ENCODE data around the gene HHAT. TPM values are rescaled to one million over a fixed set of nuclear protein-coding genes. Genes with fewer than 3 reads are reported as not detected.

The HHAT gene
- total RNA-seq, 4 donors from 2014 or later, result 2.2 to 11.6 (median 7.3) TPM

- 28% methylated on average over 1 of the region's 1 CpG; no CpG with 5 or more reads in 1 of the 2 donors for WGBS, 2 donors (ENCODE audit: low coverage in 1 of 2)
- Histone ChIP-seq H3K4me3 (no peak overlapping the region), H3K4me1 (no peaks in the 10 kb centered on the region), H3K36me3 (no peaks in the 10 kb centered on the region), H3K27me3 (no peaks in the 10 kb centered on the region), H3K9me3 (no peaks in the 10 kb centered on the region), H3K27ac (no peak overlapping the region)
- no peak for TF ChIP-seq EP300 (IDR thresholded peaks at IDR 0.05; ENCODE audit: low read depth)
- TF ChIP-seq CTCF (IDR thresholded peaks at IDR 0.05), result no peak
- TF ChIP-seq POLR2AphosphoS5 (IDR thresholded peaks at IDR 0.05), result no peak
- TF ChIP-seq POLR2A (IDR thresholded peaks at IDR 0.05), result no peak
- intact Hi-C loops (cut with DNase I; ENCODE audit: low total_unique reads), result no loop called here
- in situ Hi-C loops (cut with MboI; ENCODE audit: low pct_ligation_motif_present in 1 of 4, low pct_unique_long_range_greater_than_20kb in 1 of 4, low sequenced_read_pairs in 3 of 4), result no loop called here
- no peak for DNase-seq
Observed at GRCh38 chr1:210617293-210617692, 288.6 kb downstream of the HHAT start.

GRCh38 chr1:210618369-210618768 is 289.7 kb downstream of the HHAT start:
- Histone ChIP-seq H3K4me1 (no peaks in the 10 kb centered on the region), H3K27ac (no peak overlapping the region), H3K4me3 (no peak overlapping the region), H3K27me3 (no peaks in the 10 kb centered on the region), H3K36me3 (no peaks in the 10 kb centered on the region), H3K9me3 (no peaks in the 10 kb centered on the region)
- in situ Hi-C loops (cut with MboI; ENCODE audit: low pct_ligation_motif_present in 1 of 4, low pct_unique_long_range_greater_than_20kb in 1 of 4, low sequenced_read_pairs in 3 of 4), result no loop called here
- intact Hi-C loops (cut with DNase I; ENCODE audit: low total_unique reads), result no loop called here
- DNase-seq, result no peak
- 66 to 91% methylated on average over 4 to 5 of the region's 5 CpGs for WGBS, 2 donors (ENCODE audit: low coverage in 1 of 2)
- TF ChIP-seq CTCF (IDR thresholded peaks at IDR 0.05) (no peak), EP300 (IDR thresholded peaks at IDR 0.05; ENCODE audit: low read depth) (no peak), POLR2AphosphoS5 (IDR thresholded peaks at IDR 0.05) (no peak), POLR2A (IDR thresholded peaks at IDR 0.05) (no peak)

GRCh38 chr1:210620867-210621488 is 292.3 kb downstream of the HHAT start:
- no peaks in the 10 kb centered on the region for H3K4me1 ChIP-seq
- no peaks in the 10 kb centered on the region for H3K9me3 ChIP-seq
- no peak overlapping the region for H3K27ac ChIP-seq
- no peak for DNase-seq
- no peak for TF ChIP-seq POLR2AphosphoS5 (IDR thresholded peaks at IDR 0.05)
- no peak for TF ChIP-seq EP300 (IDR thresholded peaks at IDR 0.05; ENCODE audit: low read depth)
- TF ChIP-seq POLR2A (IDR thresholded peaks at IDR 0.05), result no peak
- no peak for TF ChIP-seq CTCF (IDR thresholded peaks at IDR 0.05)
- in situ Hi-C loops (cut with MboI; ENCODE audit: low pct_ligation_motif_present in 1 of 4, low pct_unique_long_range_greater_than_20kb in 1 of 4, low sequenced_read_pairs in 3 of 4), result no loop called here
- H3K4me3 ChIP-seq, result no peak overlapping the region
- 86 to 92% methylated on average over 4 to 6 of the region's 6 CpGs for WGBS, 2 donors (ENCODE audit: low coverage in 1 of 2)
- no peaks in the 10 kb centered on the region for H3K36me3 ChIP-seq
- intact Hi-C loops (cut with DNase I; ENCODE audit: low total_unique reads), result no loop called here
- H3K27me3 ChIP-seq, result no peaks in the 10 kb centered on the region

- no peaks in the 10 kb centered on the region for H3K27me3 ChIP-seq
- H3K9me3 ChIP-seq, result no peaks in the 10 kb centered on the region
- no peak for DNase-seq
- intact Hi-C loops (cut with DNase I; ENCODE audit: low total_unique reads), result no loop called here
- no peaks in the 10 kb centered on the region for H3K4me1 ChIP-seq
- no peak overlapping the region for H3K4me3 ChIP-seq
- H3K36me3 ChIP-seq, result no peaks in the 10 kb centered on the region
- 83 to 86% methylated on average over 1 to 6 of the region's 6 CpGs for WGBS, 2 donors (ENCODE audit: low coverage in 1 of 2)
- no peak for TF ChIP-seq POLR2AphosphoS5 (IDR thresholded peaks at IDR 0.05)
- no peak for TF ChIP-seq POLR2A (IDR thresholded peaks at IDR 0.05)
- TF ChIP-seq CTCF (IDR thresholded peaks at IDR 0.05), result no peak
- no peak for TF ChIP-seq EP300 (IDR thresholded peaks at IDR 0.05; ENCODE audit: low read depth)
- in situ Hi-C loops (cut with MboI; ENCODE audit: low pct_ligation_motif_present in 1 of 4, low pct_unique_long_range_greater_than_20kb in 1 of 4, low sequenced_read_pairs in 3 of 4), result no loop called here
- no peak overlapping the region for H3K27ac ChIP-seq
Observed at GRCh38 chr1:210621712-210622111, 293.0 kb downstream of the HHAT start.

All from transverse colon (tissue), 4 donors.